ENCODE measurements around the gene GABBR2. TPM values are rescaled to one million over a fixed set of nuclear protein-coding genes. Genes with fewer than 3 reads are reported as not detected.

GABBR2 gene
- total RNA-seq, 4 donors from 2014 or later = 0.17 to 0.26 TPM; not detected in 2

DNA sequence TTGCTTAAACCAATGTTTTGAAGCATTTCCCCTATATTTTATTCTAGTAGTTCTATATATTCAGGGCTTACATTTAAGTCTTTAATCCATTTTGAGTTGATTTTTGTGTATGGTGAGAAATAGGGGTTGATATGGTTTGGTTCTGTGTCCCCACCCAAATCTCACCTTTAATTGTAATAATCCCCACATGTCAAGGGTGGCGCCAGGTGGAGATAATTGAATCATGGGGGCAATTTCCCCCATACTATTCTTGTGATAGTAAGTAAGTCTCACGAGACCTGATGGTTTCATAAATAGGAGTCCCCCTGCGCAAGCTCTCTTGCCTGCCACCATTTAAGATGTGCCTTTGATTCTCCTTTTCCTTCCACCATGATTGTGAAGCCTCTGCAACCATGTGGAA, 361.1 kb downstream of the GABBR2 start:
- TF ChIP-seq EP300 (IDR thresholded peaks at IDR 0.05) (no peak), POLR2A (IDR thresholded peaks at IDR 0.05; ENCODE audit: low read depth) (no peak), POLR2AphosphoS5 (IDR thresholded peaks at IDR 0.05) (no peak)
- TF ChIP-seq, protein P1, sequence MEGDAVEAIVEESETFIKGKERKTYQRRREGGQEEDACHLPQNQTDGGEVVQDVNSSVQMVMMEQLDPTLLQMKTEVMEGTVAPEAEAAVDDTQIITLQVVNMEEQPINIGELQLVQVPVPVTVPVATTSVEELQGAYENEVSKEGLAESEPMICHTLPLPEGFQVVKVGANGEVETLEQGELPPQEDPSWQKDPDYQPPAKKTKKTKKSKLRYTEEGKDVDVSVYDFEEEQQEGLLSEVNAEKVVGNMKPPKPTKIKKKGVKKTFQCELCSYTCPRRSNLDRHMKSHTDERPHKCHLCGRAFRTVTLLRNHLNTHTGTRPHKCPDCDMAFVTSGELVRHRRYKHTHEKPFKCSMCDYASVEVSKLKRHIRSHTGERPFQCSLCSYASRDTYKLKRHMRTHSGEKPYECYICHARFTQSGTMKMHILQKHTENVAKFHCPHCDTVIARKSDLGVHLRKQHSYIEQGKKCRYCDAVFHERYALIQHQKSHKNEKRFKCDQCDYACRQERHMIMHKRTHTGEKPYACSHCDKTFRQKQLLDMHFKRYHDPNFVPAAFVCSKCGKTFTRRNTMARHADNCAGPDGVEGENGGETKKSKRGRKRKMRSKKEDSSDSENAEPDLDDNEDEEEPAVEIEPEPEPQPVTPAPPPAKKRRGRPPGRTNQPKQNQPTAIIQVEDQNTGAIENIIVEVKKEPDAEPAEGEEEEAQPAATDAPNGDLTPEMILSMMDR (IDR thresholded peaks at IDR 0.05) = no peak
- Histone ChIP-seq H3K4me3 (no peak overlapping the region), H3K27ac (replicated peaks in 1 of 4) (no peak overlapping the region), H3K4me1 (no peaks in the 10 kb centered on the region), H3K9me3 (peaks cover 0 to 18% (median 10%) of the 10 kb centered on the region in 4 donors), H3K27me3 (peaks cover 0 to 14% (median 1%) of the 10 kb centered on the region in 4 donors), H3K36me3 (no peaks in the 10 kb centered on the region)
- intact Hi-C loops (cut with DNase I) = no loop called here
- WGBS = 96% methylated on average over 3 of the region's 3 CpGs
- DNase-seq (ENCODE audit: extremely low spot score) = no peak

DNA sequence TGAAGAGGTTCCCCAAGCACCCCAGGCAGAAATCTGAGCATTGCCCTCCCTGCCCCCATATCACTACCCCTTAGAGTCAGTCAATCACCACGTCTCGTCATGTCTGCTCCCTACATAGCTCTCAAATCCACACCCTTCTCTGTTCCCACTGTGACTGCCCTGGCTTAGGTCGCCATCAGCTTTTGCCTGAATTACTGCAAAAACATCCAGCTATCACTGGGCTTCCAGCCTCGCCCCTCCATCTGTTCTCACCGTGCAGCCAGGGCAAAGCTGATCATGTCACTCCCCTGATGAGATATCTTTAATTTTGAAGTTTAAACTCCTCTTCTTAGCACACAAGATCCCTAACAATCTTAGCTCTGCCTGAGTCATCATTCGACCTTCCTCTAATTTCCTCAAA, 363.7 kb downstream of the GABBR2 start:
- Histone ChIP-seq H3K9me3 (peaks cover 0 to 2% (median 0%) of the 10 kb centered on the region in 4 donors), H3K4me1 (no peaks in the 10 kb centered on the region), H3K36me3 (no peaks in the 10 kb centered on the region), H3K27ac (replicated peaks in 1 of 4) (no peak overlapping the region), H3K4me3 (no peak overlapping the region), H3K27me3 (no peaks in the 10 kb centered on the region)
- 64% methylated on average over 6 of the region's 6 CpGs for WGBS
- TF ChIP-seq EP300 (IDR thresholded peaks at IDR 0.05) (no peak), POLR2AphosphoS5 (IDR thresholded peaks at IDR 0.05) (no peak), POLR2A (IDR thresholded peaks at IDR 0.05; ENCODE audit: low read depth) (no peak)
- TF ChIP-seq, protein P1 (IDR thresholded peaks at IDR 0.05) = no peak
- DNase-seq (ENCODE audit: extremely low spot score) = peak; percentile 78
- intact Hi-C loops (cut with DNase I) = no loop called here

DNA sequence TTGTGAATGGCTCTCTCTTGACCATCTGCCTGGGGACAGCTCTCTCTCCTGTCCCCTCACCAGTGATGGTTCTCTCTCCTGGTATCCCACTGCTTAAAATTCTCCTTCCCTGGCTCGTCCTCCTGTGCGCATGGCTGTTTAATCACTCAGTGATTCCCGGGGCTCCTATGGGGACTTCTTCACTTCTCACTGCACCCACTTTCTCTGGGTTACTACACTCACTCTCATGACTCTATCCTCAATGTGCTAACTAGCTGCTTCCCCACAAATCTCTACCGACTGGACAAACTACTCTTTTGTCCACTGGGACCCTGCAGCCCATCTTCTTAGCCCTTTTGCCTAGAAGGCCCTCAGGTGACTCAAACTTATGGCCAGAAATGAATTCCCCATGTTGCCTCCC, 364.2 kb downstream of the GABBR2 start:
- Histone ChIP-seq H3K27ac (replicated peaks in 1 of 4) (no peak overlapping the region), H3K4me1 (no peaks in the 10 kb centered on the region), H3K36me3 (no peaks in the 10 kb centered on the region), H3K27me3 (no peaks in the 10 kb centered on the region), H3K4me3 (no peak overlapping the region), H3K9me3 (peaks cover 0 to 7% (median 0%) of the 10 kb centered on the region in 4 donors)
- WGBS = 79% methylated on average over 4 of the region's 4 CpGs
- DNase-seq (ENCODE audit: extremely low spot score) = peak; percentile 91
- intact Hi-C loops (cut with DNase I) = no loop called here
- no peak for TF ChIP-seq POLR2AphosphoS5 (IDR thresholded peaks at IDR 0.05)
- TF ChIP-seq EP300 (IDR thresholded peaks at IDR 0.05) = no peak
- TF ChIP-seq, protein P1 (IDR thresholded peaks at IDR 0.05) = no peak

DNA sequence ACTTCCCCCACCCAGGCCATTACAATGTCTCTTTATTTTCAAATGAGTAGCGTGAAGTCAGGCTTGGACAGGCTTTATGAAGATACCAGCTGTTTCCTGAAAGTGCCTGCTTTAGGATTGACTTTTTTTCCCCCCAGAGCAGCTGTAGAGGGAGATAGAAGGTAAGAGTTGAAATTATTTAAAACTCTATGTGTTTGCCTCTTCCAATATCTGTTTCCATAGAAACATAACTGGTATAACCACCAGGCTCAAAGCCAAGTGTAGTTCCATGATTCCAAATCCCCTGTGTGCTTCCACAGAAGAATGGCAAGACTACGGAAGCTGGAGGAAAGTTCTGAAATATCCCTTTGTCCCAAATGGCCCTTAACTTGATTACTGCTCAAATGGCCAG, 365.9 kb downstream of the GABBR2 start:
- no peak overlapping the region for H3K27ac ChIP-seq (replicated peaks in 1 of 4)
- no peaks in the 10 kb centered on the region for H3K36me3 ChIP-seq
- no peaks in the 10 kb centered on the region for H3K27me3 ChIP-seq
- no peak for DNase-seq (ENCODE audit: extremely low spot score)
- no peak overlapping the region for H3K4me3 ChIP-seq
- peaks cover 0 to 16% (median 0%) of the 10 kb centered on the region in 4 donors for H3K9me3 ChIP-seq
- H3K4me1 ChIP-seq = no peaks in the 10 kb centered on the region
- WGBS = 79% methylated on average over 2 of the region's 2 CpGs
- intact Hi-C loops (cut with DNase I) = no loop called here
- TF ChIP-seq EP300 (IDR thresholded peaks at IDR 0.05) = no peak
- TF ChIP-seq, protein P1 (IDR thresholded peaks at IDR 0.05) = no peak
- no peak for TF ChIP-seq POLR2A (IDR thresholded peaks at IDR 0.05; ENCODE audit: low read depth)
- TF ChIP-seq POLR2AphosphoS5 (IDR thresholded peaks at IDR 0.05) = no peak
